KMS-11 (cell line): ENCODE results near the gene HMHB1.

ENCODE experiments used
- H2AFZ ChIP-seq: fragments of 200-600 bp; sonication (generic); 2 replicates; pipeline ENCODE4 v1.6.1; 2016; ENCODE audit warnings: antibody characterized with exemption, mixed run types, low read depth
- H3K27ac ChIP-seq: fragments of 200-600 bp; sonication (generic); 2 replicates; pipeline ENCODE4 v1.6.1; 2016; ENCODE audit warnings: mild to moderate bottlenecking, mixed run types
- H3K27me3 ChIP-seq: fragments of 200-600 bp; sonication (generic); 2 replicates; pipeline ENCODE4 v1.6.1; 2017; ENCODE audit warnings: mild to moderate bottlenecking, low read depth, mixed run types, moderate library complexity; ENCODE audit not compliant: insufficient read depth
- H3K36me3 ChIP-seq: fragments of 200-600 bp; sonication (generic); 2 replicates; pipeline ENCODE4 v1.6.1; 2017; ENCODE audit warnings: mild to moderate bottlenecking, mixed run types; ENCODE audit not compliant: insufficient read depth
- H3K4me1 ChIP-seq: fragments of 200-600 bp; sonication (generic); 2 replicates; pipeline ENCODE4 v1.6.1; 2016; ENCODE audit warnings: mild to moderate bottlenecking, low read depth, mixed run types; ENCODE audit not compliant: poor library complexity, severe bottlenecking
- H3K4me2 ChIP-seq: fragments of 200-600 bp; sonication (generic); 2 replicates; pipeline ENCODE4 v1.7.0; 2016; ENCODE audit warnings: mild to moderate bottlenecking, mixed run types
- H3K4me3 ChIP-seq: fragments of 200-600 bp; sonication (generic); IDR thresholded peaks from 2 replicates; pipeline ENCODE4 v1.6.1; 2017; ENCODE audit warnings: low read depth, low read length, mixed read lengths; ENCODE audit not compliant: insufficient read depth
- H3K79me2 ChIP-seq: fragments of 200-600 bp; sonication (generic); 2 replicates; pipeline ENCODE4 v1.6.1; 2016; ENCODE audit warnings: low read depth, mixed run types; ENCODE audit not compliant: insufficient read depth
- H3K9ac ChIP-seq: fragments of 200-600 bp; sonication (generic); 2 replicates; pipeline ENCODE4 v1.6.1; 2016; ENCODE audit warnings: mild to moderate bottlenecking, mixed run types
- H4K20me1 ChIP-seq: fragments of 200-600 bp; sonication (generic); 2 replicates; pipeline ENCODE4 v1.6.1; 2016; ENCODE audit warnings: mild to moderate bottlenecking, mixed run types; ENCODE audit not compliant: insufficient read depth
- CTCF ChIP-seq: fragments of 200-600 bp; sonication (generic); conservative IDR thresholded peaks from 2 replicates; pipeline ENCODE4 v1.6.1; 2017; ENCODE audit warnings: low read depth, mild to moderate bottlenecking, antibody characterized with exemption, low read length, moderate library complexity, mixed read lengths

Gene HMHB1

GRCh38 chr5:143850050-143850683 is 38.2 kb downstream of the HMHB1 start:
- H3K27ac ChIP-seq: peak overlapping the region; percentile 15; the same call in 1 of the 2 replicates
- peak overlapping the region; percentile 4; the same call in 1 of the 2 replicates for H3K9ac ChIP-seq
- H3K4me1 ChIP-seq: peaks cover 17% of the 10 kb centered on the region
- no peak for TF ChIP-seq CTCF
- H4K20me1 ChIP-seq: no peaks in the 10 kb centered on the region
- no peaks in the 10 kb centered on the region for H3K36me3 ChIP-seq
- H3K27me3 ChIP-seq: no peaks in the 10 kb centered on the region
- H3K4me2 ChIP-seq: peak overlapping the region; percentile 69
- no peaks in the 10 kb centered on the region for H3K79me2 ChIP-seq
- H3K4me3 ChIP-seq: no peak overlapping the region
- H2AFZ ChIP-seq: peak overlapping the region; percentile 68

DNA sequence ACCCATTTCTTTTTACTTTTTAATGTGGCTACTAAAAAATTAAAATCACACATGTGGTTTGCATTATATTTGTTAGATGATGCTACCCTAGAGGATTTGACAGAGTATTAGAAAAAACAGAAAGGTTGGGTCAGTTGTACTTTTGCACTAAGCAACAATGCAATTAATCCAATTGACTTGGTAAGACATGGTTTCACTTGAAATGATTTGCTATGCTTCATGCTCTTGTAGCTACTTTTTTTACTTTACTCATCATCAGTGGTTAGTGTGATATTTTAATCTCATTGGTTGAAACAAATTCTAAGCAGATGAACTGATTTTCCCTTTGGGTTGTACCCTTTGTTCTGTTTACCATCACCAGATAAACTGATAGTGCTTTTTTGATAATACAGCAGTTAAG is 39.4 kb downstream of the HMHB1 start:
- no peak overlapping the region for H3K27ac ChIP-seq
- H3K4me2 ChIP-seq: no peak overlapping the region

GRCh38 chr5:143860211-143860610 is 48.2 kb downstream of the HMHB1 start:
- Histone ChIP-seq H3K4me2 (no peak overlapping the region), H3K36me3 (no peaks in the 10 kb centered on the region), H3K79me2 (no peaks in the 10 kb centered on the region), H3K27ac (no peak overlapping the region), H3K4me3 (no peak overlapping the region), H2AFZ (no peak overlapping the region), H3K27me3 (no peaks in the 10 kb centered on the region), H3K9ac (no peak overlapping the region), H3K4me1 (no peaks in the 10 kb centered on the region), H4K20me1 (no peaks in the 10 kb centered on the region)
- no peak for TF ChIP-seq CTCF

More for the DNA sequence above, 39.4 kb downstream of the HMHB1 start:
- Histone ChIP-seq H3K4me1 (peaks cover 17% of the 10 kb centered on the region), H3K36me3 (no peaks in the 10 kb centered on the region), H3K79me2 (no peaks in the 10 kb centered on the region), H3K4me3 (no peak overlapping the region), H4K20me1 (no peaks in the 10 kb centered on the region), H3K9ac (no peak overlapping the region), H2AFZ (no peak overlapping the region), H3K27me3 (no peaks in the 10 kb centered on the region)
- TF ChIP-seq CTCF: no peak

DNA sequence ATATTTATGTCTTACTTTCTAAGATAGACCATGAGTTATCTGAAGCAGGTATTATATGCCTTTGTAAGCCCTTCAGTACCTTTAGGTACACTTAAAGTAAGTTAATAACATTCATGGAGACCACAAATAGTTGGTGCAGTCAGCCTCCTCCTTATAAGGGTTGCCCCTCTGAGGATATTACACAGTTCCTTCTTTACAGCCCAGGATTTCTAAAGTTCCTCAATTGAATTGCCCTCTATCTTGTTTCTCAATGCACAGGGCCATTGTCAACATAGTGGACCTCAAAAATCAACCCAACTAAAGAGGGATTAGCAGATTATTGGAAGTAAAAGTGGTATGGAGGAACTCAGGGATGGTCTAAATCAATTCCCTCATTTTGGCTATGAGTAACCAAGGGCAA is 50.3 kb downstream of the HMHB1 start:
- Histone ChIP-seq H3K27ac (no peak overlapping the region), H3K4me2 (no peak overlapping the region), H3K36me3 (no peaks in the 10 kb centered on the region), H3K79me2 (no peaks in the 10 kb centered on the region), H3K4me3 (no peak overlapping the region), H2AFZ (no peak overlapping the region), H3K4me1 (no peaks in the 10 kb centered on the region), H4K20me1 (no peaks in the 10 kb centered on the region), H3K9ac (no peak overlapping the region), H3K27me3 (no peaks in the 10 kb centered on the region)
- TF ChIP-seq CTCF: no peak
